GM19239 (cell line): ENCODE data around the gene BRAF.
"Not testable (repeated sequence)": the region's sequence is repeated elsewhere in the genome, so short reads cannot be mapped to it uniquely, and the experiment has no call there.

Source experiments
- DNase-seq: peaks from one replicate; pipeline ENCODE4 v3.0.0; 2011; ENCODE audit warnings: low spot score; ENCODE audit not compliant: insufficient read length
- FAIRE-seq: peaks from 2 replicates; lab custom pipeline; 2011; peaks lifted over from hg19 to GRCh38; lab: Jason Lieb, UNC

BRAF gene

GRCh38 chr7:140673063-140673773, 251.5 kb downstream of the BRAF start:
- FAIRE-seq (no peak), DNase-seq (peak; percentile 67)

DNA sequence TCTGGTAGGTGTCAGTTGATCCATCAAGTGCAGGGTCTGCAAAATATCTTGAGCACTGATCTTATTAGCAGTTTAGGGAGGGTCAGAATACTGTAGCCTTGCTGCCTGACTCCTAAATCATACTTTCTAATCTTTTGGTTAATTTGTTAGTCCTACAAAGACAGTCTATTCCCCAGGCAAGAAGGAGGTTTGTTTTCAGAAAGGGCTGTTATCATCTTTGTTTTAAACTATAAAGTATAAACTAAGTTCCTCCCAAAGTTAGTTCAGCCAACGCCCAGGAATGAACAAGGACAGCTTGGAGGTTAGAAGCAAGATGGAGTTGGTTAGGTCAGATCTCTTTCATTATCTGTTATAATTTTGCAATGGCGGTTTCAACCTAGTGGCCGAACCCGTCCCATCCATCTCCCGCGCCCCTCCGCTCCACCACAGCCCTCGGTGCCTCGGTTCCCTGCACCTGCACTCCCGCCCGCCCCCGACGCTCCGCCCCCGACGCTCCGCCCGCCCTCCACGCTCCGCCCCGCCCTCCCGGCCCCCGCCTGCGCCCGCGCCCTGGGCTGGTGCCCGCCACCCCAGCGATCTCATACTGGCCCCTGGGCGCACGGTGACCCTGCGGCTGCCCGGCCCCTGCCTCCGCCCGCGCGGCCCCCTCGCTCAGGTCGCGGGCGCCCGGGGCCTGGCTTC, 252.2 kb downstream of the BRAF start, which contains the start of gene ADCK2:
Gene ADCK2 (plus strand): TSS at position 564 of the 681 bp plus-strand sequence. CDS start 386 bp downstream, outside the sequence.
- FAIRE-seq (no peak), DNase-seq (peak; percentile 86)

DNA sequence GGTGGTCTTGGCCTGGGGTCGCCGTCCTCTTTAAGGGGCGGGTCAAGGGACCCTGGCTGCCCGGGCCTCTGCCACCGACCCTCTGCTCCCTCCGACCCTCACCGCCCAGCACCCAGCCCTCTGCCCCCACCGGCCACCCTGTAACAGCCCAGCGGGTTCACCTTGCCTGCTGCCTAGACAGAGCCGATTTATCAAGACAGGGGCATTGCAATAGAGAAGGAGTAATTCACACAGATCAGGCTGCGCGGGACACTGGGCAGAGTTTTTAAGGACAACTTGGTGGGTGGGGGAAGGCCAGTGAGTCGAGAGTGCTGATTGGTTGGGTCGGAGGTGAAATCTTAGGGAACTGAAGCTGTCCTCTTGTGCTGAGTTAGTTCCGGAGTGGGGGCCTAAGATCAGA, 252.8 kb downstream of the BRAF start:
- no peak for FAIRE-seq
- DNase-seq: no peak

DNA sequence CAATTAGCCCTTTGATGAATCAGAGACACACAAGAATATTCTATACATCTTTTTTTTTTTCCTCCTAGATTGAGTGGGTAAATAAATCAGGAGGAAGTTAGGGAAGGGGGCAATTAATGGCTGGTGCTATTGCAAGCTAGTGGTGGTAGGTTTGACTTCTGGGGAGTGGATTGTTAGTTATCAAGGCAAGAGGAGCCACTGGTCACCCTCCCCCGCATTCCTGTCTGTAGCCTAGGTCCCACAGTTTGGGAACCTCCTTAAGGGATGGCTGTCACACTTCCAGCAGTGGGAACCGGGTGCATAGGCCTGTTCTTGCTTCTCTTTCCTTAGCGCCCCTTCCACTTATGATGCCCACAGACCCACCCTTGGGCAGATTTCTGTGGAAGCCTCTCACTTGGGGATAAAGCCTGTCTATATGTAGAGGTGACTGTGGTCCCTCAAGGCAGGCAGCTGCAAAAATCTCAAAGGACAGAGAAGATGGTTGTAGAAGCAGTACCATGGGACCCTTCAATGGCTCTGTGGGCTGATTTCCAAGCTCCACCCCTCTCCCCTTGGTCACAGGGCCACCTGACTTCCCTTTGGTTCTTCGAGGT, 254.3 kb downstream of the BRAF start:
- DNase-seq (no peak), FAIRE-seq (no peak)

GRCh38 chr7:140669862-140670261, 254.9 kb downstream of the BRAF start:
- DNase-seq, FAIRE-seq: not testable (repeated sequence)

DNA sequence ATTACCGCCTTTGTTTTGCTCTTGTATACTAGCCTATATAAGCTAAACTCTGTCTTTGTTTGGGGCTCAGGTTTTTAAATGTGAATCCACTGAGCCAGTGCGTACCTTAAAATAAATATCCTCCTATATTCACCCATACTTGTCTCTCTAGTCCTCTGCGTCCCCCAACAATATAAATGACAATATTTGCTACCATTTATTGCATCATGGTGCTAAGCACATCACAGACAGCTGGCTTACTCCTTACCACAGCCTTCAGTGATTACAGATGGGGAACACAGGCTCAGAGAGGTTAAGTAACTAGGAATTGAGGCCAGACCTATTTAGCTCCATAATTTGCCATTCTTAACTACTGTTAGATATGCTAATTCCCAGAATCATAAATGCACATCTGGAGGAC, 255.4 kb downstream of the BRAF start:
- FAIRE-seq (no peak), DNase-seq (no peak)
